ENCODE measurements around the gene FOCAD.

GRCh38 chr9:20658677-20659473 is 25.2 kb upstream of the FOCAD start:
- TF ChIP-seq CTCF (IDR thresholded peaks at IDR 0.05) (no peak), POLR2A (IDR thresholded peaks at IDR 0.05) (no peak)
